Subcutaneous abdominal adipose tissue (tissue), 5 donors: ENCODE results near the gene MGAT4A.

Experiments used
- H3K27ac ChIP-seq: one replicate; pipeline ENCODE4 v1.7.0; 2013; ENCODE audit warnings: low read depth, mild to moderate bottlenecking, inconsistent platforms, low read length, moderate library complexity
- H3K27me3 ChIP-seq, 5 donors: one replicate each; pipeline ENCODE4 v1.7.0; 2013; ENCODE audit warnings: low read length in 5 of 5, inconsistent platforms in 1 of 5; ENCODE audit not compliant: control insufficient read depth in 5 of 5, insufficient read depth in 4 of 5
- H3K36me3 ChIP-seq, 5 donors: one replicate each; pipeline ENCODE4 v1.7.0; 2013; ENCODE audit warnings: low read length in 5 of 5; ENCODE audit not compliant: control insufficient read depth in 5 of 5, insufficient read depth in 5 of 5
- H3K4me1 ChIP-seq, 5 donors: one replicate each; pipeline ENCODE4 v1.7.0; 2013; ENCODE audit warnings: low read length in 5 of 5, mild to moderate bottlenecking in 3 of 5, moderate library complexity in 1 of 5; ENCODE audit not compliant: control insufficient read depth in 5 of 5, insufficient read depth in 5 of 5
- H3K4me3 ChIP-seq, 5 donors: one replicate each; pipeline ENCODE4 v1.7.0; 2013; ENCODE audit warnings: low read length in 5 of 5, low read depth in 1 of 5
- H3K9ac ChIP-seq, 5 donors: one replicate each; pipeline ENCODE4 v1.7.0; 2013; ENCODE audit warnings: low read length in 5 of 5, mild to moderate bottlenecking in 4 of 5, moderate library complexity in 3 of 5
- H3K9me3 ChIP-seq, 5 donors: one replicate each; pipeline ENCODE4 v1.7.0; 2013; ENCODE audit warnings: low read length in 5 of 5; ENCODE audit not compliant: control insufficient read depth in 5 of 5
- donor health status: healthy.
- donor health status: healthy.
- donor health status: healthy.
- donor health status: healthy.
- donor health status: healthy.

Gene MGAT4A

DNA sequence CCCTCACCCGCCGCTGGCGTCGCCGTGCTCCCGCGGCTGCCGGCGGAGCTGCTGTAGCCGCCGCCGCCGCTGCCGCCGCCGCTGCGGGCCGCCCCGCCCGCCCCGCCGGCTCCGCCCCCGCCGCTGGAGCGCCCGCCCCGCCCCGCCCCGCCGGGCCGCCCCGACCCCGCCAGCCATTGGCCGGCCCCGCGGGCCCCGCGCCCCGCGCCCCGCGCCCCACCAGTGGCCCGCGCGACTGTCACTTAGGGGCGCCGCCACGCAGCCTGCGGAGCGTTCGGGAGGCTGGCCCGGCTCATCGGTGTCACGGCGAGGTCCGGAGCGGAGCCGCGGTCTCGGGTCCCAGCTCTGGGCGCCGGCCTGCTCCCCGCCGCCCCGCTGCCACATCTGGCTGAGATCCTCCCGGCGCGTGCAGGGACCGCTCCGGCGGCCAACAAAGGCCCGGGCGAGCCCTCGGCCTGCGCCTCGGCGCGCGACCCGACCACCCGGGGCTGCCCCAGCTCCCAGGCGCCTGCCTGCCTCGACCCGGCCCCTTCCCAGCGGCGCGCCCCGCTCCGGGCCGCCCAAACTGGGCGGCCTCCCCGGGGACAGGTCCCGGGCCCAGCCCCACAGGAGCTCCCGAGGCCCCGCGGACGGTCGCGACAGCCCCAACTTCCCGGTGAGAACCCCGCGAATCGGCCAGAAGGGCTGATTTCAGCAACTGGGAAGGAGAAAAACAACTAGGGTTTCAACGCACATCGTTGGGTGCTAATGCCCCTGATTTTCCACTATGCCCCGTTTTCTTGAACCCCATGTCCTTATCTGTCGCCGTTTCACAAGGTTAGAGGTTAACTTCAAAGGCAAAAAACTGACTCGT, at the start of gene MGAT4A:
TSS of gene MGAT4A (minus strand) at position 92 of the 853 bp plus-strand sequence. CDS start 4,800 bp downstream, outside the sequence.
- Histone ChIP-seq H3K27me3 (no peaks in the 10 kb centered on the region), H3K4me1 (peaks cover 4 to 40% (median 22%) of the 10 kb centered on the region in 5 donors)

DNA sequence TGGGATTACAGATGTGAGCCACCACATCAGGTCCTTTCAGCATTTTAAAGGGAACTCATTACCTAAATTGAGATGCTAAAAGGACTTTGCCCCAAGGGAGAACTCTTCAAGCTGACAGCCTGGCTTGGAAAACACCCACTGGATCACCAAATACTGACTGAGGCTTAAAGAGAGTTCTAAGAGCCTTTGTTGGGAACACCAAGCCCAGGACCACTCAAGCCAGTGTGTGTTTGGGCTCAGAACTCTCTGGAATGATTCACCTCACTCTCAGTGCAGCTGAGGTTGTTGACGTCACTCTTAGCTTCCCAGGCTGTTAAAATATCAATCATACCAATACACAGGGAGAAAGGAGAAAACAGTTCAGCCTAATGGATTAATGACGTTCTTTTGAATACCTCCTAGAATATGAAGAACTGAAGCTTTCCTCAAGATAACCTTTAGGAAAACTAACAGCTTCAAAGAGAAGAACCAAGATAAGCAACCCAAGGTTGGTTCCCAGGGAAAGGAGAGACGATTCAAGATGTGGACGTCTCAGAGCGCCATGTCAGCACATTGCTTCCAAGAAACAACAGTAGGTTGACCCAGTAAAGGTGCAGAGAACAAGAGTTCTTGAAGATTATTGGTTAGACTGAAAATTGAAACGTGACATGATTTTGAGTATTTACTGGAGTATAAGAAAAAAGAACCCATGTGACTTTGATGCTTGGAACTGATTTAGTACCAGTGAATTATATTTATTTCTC, 48.0 kb upstream of the MGAT4A start:
- Histone ChIP-seq H3K4me1 (peaks cover 0 to 7% (median 0%) of the 10 kb centered on the region in 5 donors), H3K27ac (no peak overlapping the region), H3K36me3 (no peaks in the 10 kb centered on the region), H3K4me3 (no peak overlapping the region), H3K9ac (no peak overlapping the region), H3K9me3 (peaks cover 0 to 22% (median 10%) of the 10 kb centered on the region in 5 donors), H3K27me3 (peaks cover 0 to 4% (median 0%) of the 10 kb centered on the region in 5 donors)

More for the DNA sequence above, at the start of gene MGAT4A:
- Histone ChIP-seq H3K4me3 (peak within 1 kb of the TSS; percentile 76 to 88 (median 80)), H3K9ac (peak within 1 kb of the TSS; percentile 76 to 93 (median 91)), H3K36me3 (no peaks in the 10 kb centered on the region), H3K9me3 (no peaks in the 10 kb centered on the region), H3K27ac (peak within 1 kb of the TSS; percentile 46)

DNA sequence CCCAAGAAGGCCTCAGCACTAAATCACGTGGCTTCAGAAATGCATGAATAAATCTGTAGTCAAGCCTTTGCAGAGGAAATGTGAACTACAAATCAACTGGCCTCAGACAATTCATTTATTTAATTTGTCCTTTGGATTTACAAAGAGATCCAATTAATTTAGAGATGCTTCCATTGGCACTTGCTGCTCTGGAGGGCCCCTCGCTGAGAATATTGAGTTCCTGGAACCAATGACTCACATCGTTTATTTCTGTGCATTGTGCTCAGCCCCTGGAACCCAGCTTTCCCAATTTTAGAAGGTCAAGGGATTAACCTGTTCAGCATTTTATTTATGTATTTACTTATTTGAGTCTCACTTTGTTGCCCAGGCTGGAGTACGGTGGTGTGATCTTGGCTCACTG, 47.2 kb upstream of the MGAT4A start:
- Histone ChIP-seq H3K27me3 (peaks cover 0 to 5% (median 0%) of the 10 kb centered on the region in 5 donors), H3K36me3 (no peaks in the 10 kb centered on the region), H3K9me3 (peaks cover 0 to 22% (median 10%) of the 10 kb centered on the region in 5 donors), H3K4me1 (peaks cover 0 to 7% (median 0%) of the 10 kb centered on the region in 5 donors), H3K9ac (no peak overlapping the region), H3K4me3 (no peak overlapping the region), H3K27ac (no peak overlapping the region)

DNA sequence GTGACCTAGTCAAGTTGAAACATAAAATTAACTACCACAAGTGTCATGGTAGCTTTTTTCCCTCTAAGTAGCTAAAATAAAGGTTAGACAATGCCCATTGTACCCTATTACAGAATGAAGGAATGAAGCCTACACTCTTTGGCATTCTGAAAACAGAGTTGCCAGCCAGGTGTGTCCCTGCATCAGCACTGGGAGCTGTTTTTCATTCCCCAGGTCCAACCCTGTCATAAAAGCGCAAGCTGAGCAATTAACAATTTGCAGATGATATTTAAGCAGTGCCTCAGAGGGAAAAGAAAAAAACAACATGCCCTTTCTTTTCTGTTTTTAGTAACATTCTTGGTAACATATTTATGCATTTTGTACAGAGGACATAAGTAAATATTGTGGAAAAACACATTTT, 46.8 kb upstream of the MGAT4A start:
- Histone ChIP-seq H3K9ac (no peak overlapping the region), H3K27me3 (peaks cover 0 to 8% (median 0%) of the 10 kb centered on the region in 5 donors), H3K4me1 (peaks cover 0 to 7% (median 1%) of the 10 kb centered on the region in 5 donors), H3K27ac (no peak overlapping the region), H3K36me3 (no peaks in the 10 kb centered on the region), H3K9me3 (peaks cover 0 to 20% (median 10%) of the 10 kb centered on the region in 5 donors), H3K4me3 (no peak overlapping the region)

DNA sequence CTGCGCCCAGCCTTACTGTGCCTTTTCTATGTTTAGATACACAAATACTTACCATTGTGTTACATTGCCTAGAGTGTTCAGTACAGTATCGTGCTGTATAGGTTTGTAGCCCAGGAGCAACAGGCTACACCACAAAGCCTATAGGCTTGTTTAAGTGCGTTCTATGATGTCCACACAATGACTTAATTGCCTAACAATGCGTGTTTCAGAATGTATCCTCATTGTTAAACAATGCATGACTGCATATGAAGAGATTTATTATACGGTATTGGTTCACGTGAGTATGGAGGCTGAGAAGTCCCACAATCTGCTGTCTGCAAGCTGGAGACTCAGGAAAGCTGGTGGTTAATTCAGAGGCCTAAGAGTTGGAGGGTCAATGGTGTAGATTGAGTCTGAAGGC, 46.1 kb upstream of the MGAT4A start:
- Histone ChIP-seq H3K9me3 (peaks cover 0 to 15% (median 6%) of the 10 kb centered on the region in 5 donors), H3K27ac (no peak overlapping the region), H3K36me3 (no peaks in the 10 kb centered on the region), H3K4me1 (peaks cover 0 to 12% (median 8%) of the 10 kb centered on the region in 5 donors), H3K4me3 (no peak overlapping the region), H3K9ac (no peak overlapping the region), H3K27me3 (peaks cover 0 to 8% (median 0%) of the 10 kb centered on the region in 5 donors)

DNA sequence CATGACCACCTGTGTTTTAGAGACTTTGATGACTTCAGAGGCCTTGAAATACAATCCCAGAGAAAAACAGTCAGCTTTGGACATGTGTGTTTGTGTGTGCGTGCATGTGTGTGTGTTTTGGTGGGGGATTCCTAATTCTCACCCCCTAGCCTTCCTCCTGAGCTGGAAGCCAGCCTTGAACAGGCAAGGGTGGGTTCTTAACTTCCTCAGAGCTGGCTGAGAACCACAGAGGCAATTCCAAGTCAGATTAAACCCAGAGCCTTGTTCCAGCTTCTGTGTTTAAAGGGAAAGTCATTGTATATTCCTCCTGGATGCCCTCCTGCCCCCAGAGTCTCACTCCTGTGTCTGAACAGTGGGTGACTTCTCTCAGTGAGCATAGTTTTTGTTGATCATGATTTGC, 45.2 kb upstream of the MGAT4A start:
- Histone ChIP-seq H3K27me3 (peaks cover 0 to 8% (median 0%) of the 10 kb centered on the region in 5 donors), H3K4me1 (peaks cover 0 to 20% (median 11%) of the 10 kb centered on the region in 5 donors), H3K9me3 (peaks cover 0 to 5% (median 0%) of the 10 kb centered on the region in 5 donors), H3K36me3 (no peaks in the 10 kb centered on the region), H3K4me3 (no peak overlapping the region), H3K9ac (no peak overlapping the region), H3K27ac (no peak overlapping the region)

DNA sequence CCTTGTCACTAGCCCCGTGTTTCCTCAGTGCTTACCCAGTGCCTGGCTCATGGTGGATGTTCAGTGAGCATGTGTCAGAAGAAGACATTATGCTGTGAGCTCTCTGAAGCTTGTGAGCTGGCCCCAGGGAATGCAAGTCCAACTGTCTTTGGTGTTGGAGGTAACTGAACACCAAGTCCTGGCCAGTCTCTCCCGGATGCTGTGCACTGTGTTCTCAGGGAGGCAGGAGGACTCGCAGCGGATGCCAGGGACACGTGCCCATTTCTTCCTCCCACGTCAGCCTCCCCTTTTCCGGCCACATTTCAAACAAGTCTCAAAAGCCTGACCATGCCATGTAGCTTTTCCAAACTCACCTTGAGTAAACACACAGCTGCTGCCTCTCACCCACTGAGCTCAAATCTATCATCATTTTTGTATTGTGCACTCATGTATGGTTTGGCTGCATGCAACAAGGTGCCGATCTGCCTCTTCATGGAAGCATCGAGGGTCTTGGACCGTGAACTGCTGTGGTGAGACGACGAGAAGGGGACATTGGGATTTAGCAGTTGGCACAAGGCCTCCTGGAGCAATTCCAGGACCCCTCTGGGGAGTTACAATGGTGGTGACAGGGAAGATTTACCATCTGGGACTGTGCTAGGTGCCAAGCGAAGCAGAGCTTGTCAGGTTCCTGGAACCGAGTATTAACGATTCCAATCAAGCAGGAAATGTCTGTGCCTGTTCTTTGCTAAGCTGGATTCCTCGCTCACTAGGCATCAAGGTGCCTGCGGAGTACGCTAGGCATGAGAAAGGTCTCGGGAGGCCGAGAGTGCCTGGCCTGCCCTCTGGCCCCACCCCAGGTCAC, 44.4 kb upstream of the MGAT4A start:
- no peak overlapping the region for H3K9ac ChIP-seq
- no peaks in the 10 kb centered on the region for H3K36me3 ChIP-seq
- no peak overlapping the region for H3K4me3 ChIP-seq
- H3K9me3 ChIP-seq: peaks cover 0 to 5% (median 0%) of the 10 kb centered on the region in 5 donors
- H3K27ac ChIP-seq: no peak overlapping the region
- H3K4me1 ChIP-seq: peaks cover 0 to 20% (median 11%) of the 10 kb centered on the region in 5 donors
- H3K27me3 ChIP-seq: peaks cover 0 to 8% (median 0%) of the 10 kb centered on the region in 5 donors

DNA sequence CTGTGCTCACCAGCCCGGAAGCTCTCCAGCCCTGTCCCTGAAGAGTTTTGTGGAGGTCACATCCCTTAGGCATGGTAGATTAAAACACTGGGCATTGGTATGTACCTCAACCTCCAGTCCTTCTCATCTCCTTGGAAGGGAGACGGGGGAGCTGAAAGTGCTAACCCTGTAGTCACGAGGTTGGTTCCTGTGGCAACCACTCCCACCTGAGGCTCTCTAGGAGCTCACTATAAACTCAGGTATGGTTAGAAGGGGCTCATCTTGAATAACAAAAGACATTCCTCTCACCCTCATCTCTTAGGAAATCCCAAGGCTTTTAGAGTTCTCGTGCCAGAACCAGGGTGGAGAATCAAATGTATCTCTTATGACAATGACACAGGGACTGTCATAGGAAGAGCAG, 43.0 kb upstream of the MGAT4A start:
- Histone ChIP-seq H3K27me3 (peaks cover 0 to 8% (median 0%) of the 10 kb centered on the region in 5 donors), H3K9me3 (peaks cover 0 to 5% (median 0%) of the 10 kb centered on the region in 5 donors), H3K27ac (no peak overlapping the region), H3K9ac (no peak overlapping the region), H3K4me3 (no peak overlapping the region), H3K4me1 (peaks cover 0 to 23% (median 11%) of the 10 kb centered on the region in 5 donors), H3K36me3 (no peaks in the 10 kb centered on the region)

DNA sequence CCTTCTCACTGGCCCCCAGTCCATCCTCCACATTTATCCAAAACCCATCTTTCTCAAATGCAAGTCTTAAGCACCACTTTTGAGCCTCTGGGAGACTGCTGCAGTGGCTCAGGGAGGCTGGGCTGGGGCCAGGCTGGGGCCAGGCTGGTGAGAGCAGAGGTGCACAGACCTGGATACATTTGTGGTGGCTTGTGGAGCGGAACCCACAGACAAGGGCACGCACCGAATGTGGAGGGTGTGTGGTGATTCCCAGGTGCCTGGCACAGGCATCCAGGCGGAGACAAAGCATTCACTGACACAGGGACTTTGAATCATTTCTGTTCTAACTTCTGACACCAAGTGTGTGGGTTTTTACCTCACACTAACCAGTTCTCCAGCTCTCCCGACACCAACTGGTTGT, 42.2 kb upstream of the MGAT4A start:
- Histone ChIP-seq H3K36me3 (no peaks in the 10 kb centered on the region), H3K9ac (no peak overlapping the region), H3K27me3 (peaks cover 0 to 8% (median 0%) of the 10 kb centered on the region in 5 donors), H3K4me3 (no peak overlapping the region), H3K9me3 (peaks cover 0 to 5% (median 0%) of the 10 kb centered on the region in 5 donors), H3K27ac (no peak overlapping the region), H3K4me1 (peaks cover 0 to 28% (median 11%) of the 10 kb centered on the region in 5 donors)
